Ovary (tissue), 9 donors: ENCODE data around the gene PTPA. TPM values are rescaled to one million over a fixed set of nuclear protein-coding genes. Genes with fewer than 3 reads are reported as not detected.

Experiments used
- DNase-seq, 5 donors: peaks; one replicate each; pipeline ENCODE4 v3.0.0-alpha.2; 2019 to 2020
- H3K27ac ChIP-seq, 2 donors: fragments of 200-600 bp; one replicate each; pipeline versions ENCODE4 v1.5.1 to v1.8.0; 2019 to 2022
- H3K27me3 ChIP-seq: fragments of 200-600 bp; one replicate; pipeline ENCODE4 v1.8.0; 2022
- H3K36me3 ChIP-seq: fragments of 200-600 bp; sonication (generic); one replicate; pipeline ENCODE4 v1.5.1; 2019
- H3K4me1 ChIP-seq: one replicate; pipeline ENCODE4 v1.8.1; 2013; ENCODE audit warnings: mild to moderate bottlenecking, moderate library complexity; ENCODE audit not compliant: insufficient read depth
- H3K4me3 ChIP-seq: fragments of 200-600 bp; sonication (generic); one replicate; pipeline ENCODE4 v1.5.1; 2017
- H3K9me3 ChIP-seq, 2 donors: fragments of 200-600 bp in 1 of 2; sonication (generic) in 1 of 2; one replicate each; pipeline versions ENCODE4 v1.5.1 to v1.8.1; 2013 to 2019; ENCODE audit warnings: mild to moderate bottlenecking in 1 of 2, moderate library complexity in 1 of 2
- CTCF ChIP-seq, 3 donors: fragments of 450-650 bp in 2 of 3; fragments of 200-600 bp in 1 of 3; IDR thresholded peaks; one replicate each; pipeline versions ENCODE4 v1.5.1 to v1.8.0; 2016 to 2022; ENCODE audit warnings: antibody characterized with exemption in 3 of 3, mild to moderate bottlenecking in 1 of 3
- EP300 ChIP-seq: sonication (generic); formaldehyde crosslinking; IDR thresholded peaks from one replicate; pipeline ENCODE4 v1.6.1; 2017; ENCODE audit warnings: antibody characterized with exemption
- POLR2A ChIP-seq: fragments of 450-650 bp; IDR thresholded peaks from one replicate; pipeline ENCODE4 v1.6.1; 2017; ENCODE audit warnings: antibody characterized with exemption, mild to moderate bottlenecking, moderate library complexity
- WGBS, 3 donors: extraction: QIAGEN DNeasy Blood & Tissue Kit in 1 of 3; methylation state at CpG; one replicate each; pipeline versions ENCODE4 v1.1.5 to v1.1.7; 2013 to 2017; 5-methylcytosine and 5-hydroxymethylcytosine counted together
- intact Hi-C, 4 donors: fragments of 100-400 bp; cut with DNase I; formaldehyde crosslinking; loops; one replicate each; pipeline versions ENCODE4 v1.11.0 to v1.15.1; 2022 to 2023
- polyA plus RNA-seq, 2 donors: library from polyadenylated mRNA; stranded (reverse); fragments of 200-250 nt in 1 of 2; fragments of 350-450 nt in 1 of 2; fragmentation: Illumina TruSeq in 1 of 2; extraction: RNeasy Lipid Tissue Mini Kit (QIAGEN cat#74804) in 1 of 2; gene quantifications; one replicate each; pipeline ENCODE4 v1.2.3, GENCODE V29; 2013 to 2014
- total RNA-seq, 7 donors: library from RNA; depleted of rRNA in 2 of 7; stranded (reverse); fragments of >200 nt in 2 of 7; fragmentation: NEBNext Ultra II Directional in 3 of 7; extraction: Animal tissue kit (Norgen Biotek cat#: 25700) in 3 of 7; gene quantifications; one replicate each; pipeline versions ENCODE4 v1.1.0 to v1.2.4, GENCODE V29; 2016 to 2023
- donor health status: DM: no; HTN: no; CAD: no; lungs with moderate emphysema.
- donor health status: DM: no; HTN: no; CAD: no.
- donor health status: Bipolar disorder and iron deficiency.
- donor health status: DM: yes; HTN: yes; CAD: no.
- donor health status: DM: no; HTN: no; CAD: no.
- donor health status: DM: yes; HTN: yes; CAD: no.

The PTPA gene
- total and polyA plus RNA-seq, 9 donors = 32.1 to 107 (median 89.2) TPM

- intact Hi-C loops = loop anchor here in 1 of 4 donors (5.0 kb wide), 1 partner anchor 66 kb away; no protein-coding TSS in a partner anchor
- Histone ChIP-seq H3K4me3 (no peak overlapping the region), H3K9me3 (no peaks in the 10 kb centered on the region), H3K27me3 (no peaks in the 10 kb centered on the region), H3K27ac (no peak overlapping the region), H3K36me3 (no peaks in the 10 kb centered on the region), H3K4me1 (no peaks in the 10 kb centered on the region)
- no peak for DNase-seq
- no peak for TF ChIP-seq CTCF (IDR thresholded peaks at IDR 0.05)
- TF ChIP-seq EP300 = no peak
- no peak for TF ChIP-seq POLR2A
- WGBS, 3 donors = 78 to 81% (median 81%) methylated on average over 5 of the region's 5 CpGs
These were observed 70.0 kb downstream of the PTPA start for GRCh38 chr9:129181246-129181645.

DNA sequence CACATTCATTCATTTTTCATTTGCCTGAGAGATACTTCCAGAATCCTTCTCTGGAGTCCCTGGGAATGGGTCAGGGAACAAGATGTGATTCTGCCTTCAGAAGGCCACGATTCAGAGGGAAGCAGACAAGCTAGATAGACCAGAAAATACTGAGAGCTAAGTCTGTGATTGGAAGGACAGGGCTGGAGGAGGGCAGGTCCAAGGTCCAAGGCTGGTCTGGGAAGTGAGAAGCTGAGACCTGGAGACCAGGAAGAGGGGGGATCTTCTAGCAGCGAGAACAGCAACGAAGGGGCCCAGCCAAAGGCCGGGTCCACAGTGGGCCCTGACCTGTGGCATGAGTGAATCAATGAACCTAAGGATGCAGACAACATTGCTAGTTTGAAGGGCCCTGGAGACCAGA, 70.9 kb downstream of the PTPA start:
- intact Hi-C loops = loop anchor here in 1 of 4 donors (5.0 kb wide), 1 partner anchor 65 kb away; no protein-coding TSS in a partner anchor
- DNase-seq = no peak
- Histone ChIP-seq H3K27ac (no peak overlapping the region), H3K27me3 (no peaks in the 10 kb centered on the region), H3K4me1 (no peaks in the 10 kb centered on the region), H3K4me3 (no peak overlapping the region), H3K36me3 (no peaks in the 10 kb centered on the region), H3K9me3 (no peaks in the 10 kb centered on the region)
- 79 to 93% (median 88%) methylated on average over 4 of the region's 4 CpGs for WGBS, 3 donors
- TF ChIP-seq POLR2A = no peak
- no peak for TF ChIP-seq EP300
- no peak for TF ChIP-seq CTCF (IDR thresholded peaks at IDR 0.05)

GRCh38 chr9:129182625-129183494, 71.6 kb downstream of the PTPA start:
- 75 to 83% (median 79%) methylated on average over 20 of the region's 20 CpGs for WGBS, 3 donors
- DNase-seq = no peak
- Histone ChIP-seq H3K4me1 (no peaks in the 10 kb centered on the region), H3K9me3 (no peaks in the 10 kb centered on the region), H3K4me3 (no peak overlapping the region), H3K27ac (no peak overlapping the region), H3K27me3 (no peaks in the 10 kb centered on the region), H3K36me3 (no peaks in the 10 kb centered on the region)
- TF ChIP-seq CTCF (IDR thresholded peaks at IDR 0.05) = no peak
- TF ChIP-seq EP300 = no peak
- TF ChIP-seq POLR2A = no peak
- intact Hi-C loops = loop anchor here in 1 of 4 donors (5.0 kb wide), 1 partner anchor 64 kb away; no protein-coding TSS in a partner anchor

DNA sequence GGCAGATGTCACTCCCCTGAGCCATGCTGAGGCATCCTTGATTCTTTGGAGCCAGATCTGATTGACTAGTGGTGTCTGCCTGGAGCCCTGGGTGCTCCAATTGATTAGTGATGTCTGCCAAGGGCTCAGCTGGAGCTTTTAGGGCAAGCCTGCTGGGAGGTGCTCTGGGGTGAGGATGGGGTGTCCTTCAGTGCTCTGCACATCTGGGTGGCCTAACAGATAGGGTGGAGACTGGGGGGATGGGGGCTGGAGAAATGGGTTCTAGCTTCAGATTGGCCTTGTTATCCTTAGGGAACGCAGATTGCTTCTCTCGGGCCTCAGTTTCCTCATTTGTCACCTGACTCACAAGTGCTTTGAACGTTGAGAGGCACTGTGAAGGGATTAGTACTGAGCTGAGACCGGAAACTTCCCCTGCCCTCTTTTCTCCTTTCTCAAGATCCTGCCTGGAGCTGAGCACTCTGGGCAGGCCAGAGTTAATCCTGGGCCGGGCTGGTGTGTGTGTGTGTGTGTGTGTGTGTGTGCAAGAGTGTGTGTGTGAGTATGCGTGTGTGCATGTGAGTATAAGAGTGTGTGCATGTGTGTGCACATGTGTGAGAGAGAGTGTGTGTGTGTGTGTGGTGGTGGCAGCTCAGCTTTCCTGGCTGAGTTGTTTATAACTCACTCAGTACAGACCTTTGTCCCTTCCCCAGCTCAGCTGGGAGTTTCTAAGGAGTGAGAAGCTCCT, 72.4 kb downstream of the PTPA start:
- no peaks in the 10 kb centered on the region for H3K4me1 ChIP-seq
- H3K36me3 ChIP-seq = no peaks in the 10 kb centered on the region
- H3K9me3 ChIP-seq = no peaks in the 10 kb centered on the region
- no peak overlapping the region for H3K27ac ChIP-seq
- no peak overlapping the region for H3K4me3 ChIP-seq
- DNase-seq = no peak
- no peaks in the 10 kb centered on the region for H3K27me3 ChIP-seq
- TF ChIP-seq EP300 (no peak), POLR2A (no peak), CTCF (IDR thresholded peaks at IDR 0.05) (no peak)
- intact Hi-C loops = loop anchor here in 1 of 4 donors (5.0 kb wide), 1 partner anchor 64 kb away; no protein-coding TSS in a partner anchor
- WGBS, 3 donors = 59 to 66% (median 65%) methylated on average over 6 of the region's 6 CpGs
